ENCODE results near the gene TCAF2.
"Not testable (repeated sequence)": the region's sequence is repeated elsewhere in the genome, so short reads cannot be mapped to it uniquely, and the experiment has no call there.

- TF ChIP-seq SUZ12 (IDR thresholded peaks at IDR 0.05; ENCODE audit: unreplicated experiment); NFYB (IDR thresholded peaks at IDR 0.05; ENCODE audit: insufficient read depth, low read depth, low read length); ZNF274 (IDR thresholded peaks at IDR 0.05; ENCODE audit: insufficient read depth, insufficient read length); EZH2 (IDR thresholded peaks at IDR 0.05; ENCODE audit: borderline replicate concordance, control insufficient read depth, low read depth, low read length); SMARCA5 (IDR thresholded peaks at IDR 0.05); BCL11A (IDR thresholded peaks at IDR 0.05; ENCODE audit: low read depth, low read length); HDGF (IDR thresholded peaks at IDR 0.05): not testable (repeated sequence)
- TF ChIP-seq, protein P1, sequence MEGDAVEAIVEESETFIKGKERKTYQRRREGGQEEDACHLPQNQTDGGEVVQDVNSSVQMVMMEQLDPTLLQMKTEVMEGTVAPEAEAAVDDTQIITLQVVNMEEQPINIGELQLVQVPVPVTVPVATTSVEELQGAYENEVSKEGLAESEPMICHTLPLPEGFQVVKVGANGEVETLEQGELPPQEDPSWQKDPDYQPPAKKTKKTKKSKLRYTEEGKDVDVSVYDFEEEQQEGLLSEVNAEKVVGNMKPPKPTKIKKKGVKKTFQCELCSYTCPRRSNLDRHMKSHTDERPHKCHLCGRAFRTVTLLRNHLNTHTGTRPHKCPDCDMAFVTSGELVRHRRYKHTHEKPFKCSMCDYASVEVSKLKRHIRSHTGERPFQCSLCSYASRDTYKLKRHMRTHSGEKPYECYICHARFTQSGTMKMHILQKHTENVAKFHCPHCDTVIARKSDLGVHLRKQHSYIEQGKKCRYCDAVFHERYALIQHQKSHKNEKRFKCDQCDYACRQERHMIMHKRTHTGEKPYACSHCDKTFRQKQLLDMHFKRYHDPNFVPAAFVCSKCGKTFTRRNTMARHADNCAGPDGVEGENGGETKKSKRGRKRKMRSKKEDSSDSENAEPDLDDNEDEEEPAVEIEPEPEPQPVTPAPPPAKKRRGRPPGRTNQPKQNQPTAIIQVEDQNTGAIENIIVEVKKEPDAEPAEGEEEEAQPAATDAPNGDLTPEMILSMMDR (IDR thresholded peaks at IDR 0.05 in 2 of 3, conservative IDR thresholded peaks at IDR 0.05 in 1 of 3; ENCODE audit: control insufficient read depth in 2 of 3, extremely low read depth in 1 of 3, insufficient read depth in 1 of 3, low read depth in 3 of 3, low read length in 3 of 3): not testable (repeated sequence)
- TF ChIP-seq, protein P2, sequence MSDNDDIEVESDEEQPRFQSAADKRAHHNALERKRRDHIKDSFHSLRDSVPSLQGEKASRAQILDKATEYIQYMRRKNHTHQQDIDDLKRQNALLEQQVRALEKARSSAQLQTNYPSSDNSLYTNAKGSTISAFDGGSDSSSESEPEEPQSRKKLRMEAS (IDR thresholded peaks at IDR 0.05; ENCODE audit: low read depth, low read length): not testable (repeated sequence)
Measured at GRCh38 chr7:143620058-143620457, 716 bp upstream of the TCAF2 start.

Data from GM12878 (cell line).